Measurements from ENCODE around the gene UQCC5.

Gene UQCC5

DNA sequence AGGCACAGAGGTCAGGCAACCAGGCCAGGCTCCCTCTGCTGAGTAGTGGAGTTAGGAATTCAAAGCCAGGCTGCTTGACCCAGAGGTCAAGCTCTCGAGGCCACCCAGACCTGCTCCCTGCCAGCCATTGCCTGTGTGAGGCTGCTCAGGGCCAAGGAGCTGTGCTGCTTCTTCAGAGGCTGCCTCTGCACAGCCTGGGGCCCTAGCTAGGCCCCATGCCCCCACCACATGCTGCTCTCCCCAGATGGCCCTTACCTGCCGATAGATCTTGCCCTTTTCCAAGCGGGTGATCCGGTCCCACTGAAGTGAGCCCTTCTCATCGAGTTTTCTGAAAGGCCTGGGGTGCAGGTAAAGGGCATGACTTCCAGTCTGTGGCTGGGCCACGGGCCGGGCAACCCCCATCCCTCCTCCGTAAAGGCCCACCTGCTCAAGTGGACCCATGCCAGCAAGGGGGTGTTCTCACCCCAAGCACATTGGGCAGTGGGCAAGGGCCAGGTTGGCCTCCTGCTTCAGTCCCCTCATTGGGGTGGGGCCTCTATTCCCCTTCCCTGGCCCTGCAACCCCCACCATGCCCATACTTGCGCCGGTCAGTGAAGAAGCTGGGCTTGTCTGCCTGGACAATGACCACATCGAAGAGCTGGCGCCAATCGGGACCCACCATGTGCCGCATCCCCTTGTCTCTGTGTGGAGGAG, 9.2 kb upstream of the UQCC5 start:
- Histone ChIP-seq H3K27ac (no peak overlapping the region), H3K27me3 (ENCODE audit: insufficient read depth, low read depth, severe bottlenecking) (no peaks in the 10 kb centered on the region), H3K9me3 (ENCODE audit: severe bottlenecking) (no peaks in the 10 kb centered on the region), H3K36me3 (peaks cover 76% of the 10 kb centered on the region), H3K4me3 (ENCODE audit: low read depth, low read length) (no peak overlapping the region)
- no peak for TF ChIP-seq CTCF (IDR thresholded peaks at IDR 0.05; ENCODE audit: low read depth, low read length)
- DNase-seq: no peak

- no peak for TF ChIP-seq CTCF (IDR thresholded peaks at IDR 0.05; ENCODE audit: low read depth, low read length)
- peaks cover 77% of the 10 kb centered on the region for H3K36me3 ChIP-seq
- peak; percentile 2 for DNase-seq
- no peaks in the 10 kb centered on the region for H3K9me3 ChIP-seq (ENCODE audit: severe bottlenecking)
- H3K27me3 ChIP-seq (ENCODE audit: insufficient read depth, low read depth, severe bottlenecking): no peaks in the 10 kb centered on the region
- H3K4me3 ChIP-seq (ENCODE audit: low read depth, low read length): no peak overlapping the region
- H3K27ac ChIP-seq: no peak overlapping the region
These were observed 8.4 kb upstream of the UQCC5 start for GRCh38 chr3:52527732-52528585.

DNA sequence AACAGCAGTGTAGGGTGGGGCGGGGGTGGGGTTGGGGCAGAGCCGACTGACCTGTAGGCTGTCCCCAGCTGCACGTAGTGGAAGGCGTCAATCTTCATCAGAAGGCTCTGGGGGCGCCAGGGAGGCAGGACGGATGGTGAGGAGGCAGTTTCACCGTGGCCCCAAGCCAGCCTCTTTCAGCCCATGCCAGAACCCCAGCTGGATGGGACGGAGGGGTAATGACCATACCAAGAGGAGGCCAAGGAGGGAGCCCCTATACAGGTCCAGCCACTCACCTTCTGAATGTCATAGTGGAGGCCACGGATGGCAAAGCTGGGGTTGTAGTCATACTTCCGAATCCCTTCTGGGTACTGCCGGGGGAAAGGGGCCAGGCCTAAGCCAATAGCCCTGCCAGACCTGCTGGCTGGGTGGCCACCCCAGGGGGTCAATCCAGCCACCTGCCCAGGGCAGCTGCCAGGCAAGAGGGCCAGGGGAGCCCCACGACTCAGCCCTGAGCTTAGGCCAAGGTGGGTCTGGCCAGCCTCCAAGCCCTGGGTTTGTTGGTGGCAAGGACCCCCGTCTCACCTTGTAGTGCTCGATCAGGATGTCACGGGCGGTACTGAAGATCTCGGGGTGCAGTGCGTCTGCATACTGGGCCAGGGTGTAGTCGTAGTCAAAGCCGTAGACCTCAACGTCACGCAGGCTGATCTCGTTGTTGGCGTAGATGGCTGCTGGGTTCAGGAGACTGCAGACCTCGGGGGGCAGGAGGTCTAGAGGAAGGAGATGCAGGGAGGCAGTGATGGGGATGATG, 7.6 kb upstream of the UQCC5 start:
- Histone ChIP-seq H3K36me3 (peaks cover 70% of the 10 kb centered on the region), H3K27me3 (ENCODE audit: insufficient read depth, low read depth, severe bottlenecking) (no peaks in the 10 kb centered on the region), H3K4me3 (ENCODE audit: low read depth, low read length) (no peak overlapping the region), H3K27ac (no peak overlapping the region), H3K9me3 (ENCODE audit: severe bottlenecking) (no peaks in the 10 kb centered on the region)
- no peak for TF ChIP-seq CTCF (IDR thresholded peaks at IDR 0.05; ENCODE audit: low read depth, low read length)
- peak; percentile 11 for DNase-seq

GRCh38 chr3:52529376-52530333, 6.8 kb upstream of the UQCC5 start:
- Histone ChIP-seq H3K4me3 (ENCODE audit: low read depth, low read length) (no peak overlapping the region), H3K36me3 (peaks cover 61% of the 10 kb centered on the region), H3K9me3 (ENCODE audit: severe bottlenecking) (no peaks in the 10 kb centered on the region), H3K27ac (no peak overlapping the region), H3K27me3 (ENCODE audit: insufficient read depth, low read depth, severe bottlenecking) (no peaks in the 10 kb centered on the region)
- TF ChIP-seq CTCF (IDR thresholded peaks at IDR 0.05; ENCODE audit: low read depth, low read length): no peak
- DNase-seq: no peak
